ENCODE results near the gene BCAS4.
"Not testable (repeated sequence)": the region's sequence is repeated elsewhere in the genome, so short reads cannot be mapped to it uniquely, and the experiment has no call there.

DNA sequence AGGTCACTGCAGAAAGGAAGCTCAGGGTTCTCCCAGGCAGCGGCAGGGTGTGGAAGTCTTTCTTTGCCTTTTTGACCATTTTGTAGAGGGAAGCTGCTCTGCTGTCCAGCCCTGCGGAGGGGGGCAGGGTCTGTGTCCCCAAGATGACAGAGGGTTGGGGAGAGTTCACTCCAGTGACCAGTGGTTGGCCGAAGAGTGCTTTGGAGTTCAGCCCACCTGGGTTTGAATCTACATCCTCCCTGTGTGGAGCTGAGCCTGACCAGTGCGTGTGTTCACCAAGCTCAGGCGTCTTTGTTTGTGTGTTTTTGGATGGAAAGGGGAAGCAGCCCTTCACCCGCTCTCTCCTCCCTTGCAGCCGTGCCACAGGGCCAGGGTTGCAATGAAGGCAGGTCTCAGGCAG lies 25.9 kb upstream of the BCAS4 start:
- TF ChIP-seq CTCF (conservative IDR thresholded peaks at IDR 0.05 in 1 of 2, IDR thresholded peaks at IDR 0.05 in 1 of 2; ENCODE audit: low read depth in 1 of 2, low read length in 2 of 2); EZH2 (IDR thresholded peaks at IDR 0.05; ENCODE audit: low read length, missing control alignments): not testable (repeated sequence)

Measured in fibroblast of lung (primary cell).